Caco-2 (cell line): ENCODE results near the gene ADM2. TPM values are rescaled to one million over a fixed set of nuclear protein-coding genes. Genes with fewer than 3 reads are reported as not detected.

Source experiments
- BruUV-seq: library from RNA; stranded (reverse); fragments of 400-500 nt; replicated peaks from 2 replicates; lab custom pipeline; 2021; lab: Mats Ljungman, UMichigan
- CTCF ChIA-PET: fragments of 300-600 bp; sonication (Branson Sonifier 250); formaldehyde crosslinking; loops from one replicate; lab custom pipeline; 2022; ENCODE audit warnings: antibody characterized with exemption; lab: Charles Lee
- POLR2A ChIA-PET: fragments of 300-600 bp; sonication (Branson Sonifier 250); formaldehyde crosslinking; loops from one replicate; lab custom pipeline; 2022; ENCODE audit warnings: antibody characterized with exemption; lab: Charles Lee
- DNase-seq, 2 experiments: peaks; one replicate each; pipeline versions ENCODE4 v3.0.0 to v3.0.0-alpha.2; 2020 to 2022
- H3K27me3 ChIP-seq: replicated peaks from 2 replicates; pipeline ENCODE4 v1.6.0; 2011; ENCODE audit warnings: low read length; ENCODE audit not compliant: control insufficient read depth, insufficient read depth
- H3K36me3 ChIP-seq: 2 replicates; pipeline ENCODE4 v1.5.1; 2011; ENCODE audit warnings: low read length; ENCODE audit not compliant: control insufficient read depth, insufficient read depth
- H3K4me1 ChIP-seq: fragments of 250-450 bp; sonication (Bioruptor Pico); 2 replicates; pipeline ENCODE4 v1.5.1; 2020; ENCODE audit warnings: mild to moderate bottlenecking
- H3K4me3 ChIP-seq: 2 replicates; pipeline ENCODE4 v1.5.1; 2011; ENCODE audit warnings: low read depth, mild to moderate bottlenecking, control low read depth, low read length
- H3K9me3 ChIP-seq: fragments of 250-450 bp; sonication (Bioruptor Pico); 2 replicates; pipeline ENCODE4 v1.5.1; 2020; ENCODE audit warnings: mild to moderate bottlenecking, moderate library complexity
- H3K27ac Mint-ChIP-seq: one replicate; pipeline ENCODE4 v1.8.0; 2022; ENCODE audit warnings: mixed read lengths; ENCODE audit not compliant: unreplicated experiment
- H3K27me3 Mint-ChIP-seq: one replicate; pipeline ENCODE4 v1.8.0; 2022; ENCODE audit warnings: mixed read lengths; ENCODE audit not compliant: insufficient read depth, unreplicated experiment
- H3K36me3 Mint-ChIP-seq: one replicate; pipeline ENCODE4 v1.8.0; 2022; ENCODE audit warnings: mild to moderate bottlenecking, mixed read lengths; ENCODE audit not compliant: insufficient read depth, unreplicated experiment
- H3K4me1 Mint-ChIP-seq: one replicate; pipeline ENCODE4 v1.8.0; 2022; ENCODE audit warnings: low read depth, mixed read lengths; ENCODE audit not compliant: unreplicated experiment
- H3K4me3 Mint-ChIP-seq: one replicate; pipeline ENCODE4 v1.8.0; 2022; ENCODE audit warnings: mild to moderate bottlenecking, moderate library complexity, mixed read lengths; ENCODE audit not compliant: unreplicated experiment
- H3K9me3 Mint-ChIP-seq: one replicate; pipeline ENCODE4 v1.8.0; 2022; ENCODE audit warnings: mixed read lengths; ENCODE audit not compliant: unreplicated experiment
- intact Hi-C: fragments of 100-400 bp; cut with micrococcal nuclease; formaldehyde crosslinking; loops from one replicate; pipeline ENCODE4 v1.10.0; 2022; ENCODE audit not compliant: unreplicated experiment
- total RNA-seq: library from RNA; stranded (reverse); gene quantifications from 2 replicates; pipeline ENCODE4 v1.2.3, GENCODE V29; 2022
- TF ChIP-seq, protein P1 (sequence below), 2 experiments: fragments of 200-600 bp in 1 of 2; IDR thresholded peaks; 1 replicate in 1 of 2; 2 replicates in 1 of 2; pipeline versions ENCODE4 v1.5.1 to v1.8.0; 2011 to 2022; ENCODE audit warnings: antibody characterized with exemption in 1 of 2, control low read depth in 1 of 2, inconsistent platforms in 1 of 2, low read depth in 1 of 2, low read length in 1 of 2, mild to moderate bottlenecking in 1 of 2, moderate library complexity in 1 of 2; ENCODE audit not compliant: insufficient read depth in 1 of 2, severe bottlenecking in 1 of 2, unreplicated experiment in 1 of 2

Gene ADM2
- total RNA-seq, 1 experiment from 2014 or later = 30.5 TPM

DNA sequence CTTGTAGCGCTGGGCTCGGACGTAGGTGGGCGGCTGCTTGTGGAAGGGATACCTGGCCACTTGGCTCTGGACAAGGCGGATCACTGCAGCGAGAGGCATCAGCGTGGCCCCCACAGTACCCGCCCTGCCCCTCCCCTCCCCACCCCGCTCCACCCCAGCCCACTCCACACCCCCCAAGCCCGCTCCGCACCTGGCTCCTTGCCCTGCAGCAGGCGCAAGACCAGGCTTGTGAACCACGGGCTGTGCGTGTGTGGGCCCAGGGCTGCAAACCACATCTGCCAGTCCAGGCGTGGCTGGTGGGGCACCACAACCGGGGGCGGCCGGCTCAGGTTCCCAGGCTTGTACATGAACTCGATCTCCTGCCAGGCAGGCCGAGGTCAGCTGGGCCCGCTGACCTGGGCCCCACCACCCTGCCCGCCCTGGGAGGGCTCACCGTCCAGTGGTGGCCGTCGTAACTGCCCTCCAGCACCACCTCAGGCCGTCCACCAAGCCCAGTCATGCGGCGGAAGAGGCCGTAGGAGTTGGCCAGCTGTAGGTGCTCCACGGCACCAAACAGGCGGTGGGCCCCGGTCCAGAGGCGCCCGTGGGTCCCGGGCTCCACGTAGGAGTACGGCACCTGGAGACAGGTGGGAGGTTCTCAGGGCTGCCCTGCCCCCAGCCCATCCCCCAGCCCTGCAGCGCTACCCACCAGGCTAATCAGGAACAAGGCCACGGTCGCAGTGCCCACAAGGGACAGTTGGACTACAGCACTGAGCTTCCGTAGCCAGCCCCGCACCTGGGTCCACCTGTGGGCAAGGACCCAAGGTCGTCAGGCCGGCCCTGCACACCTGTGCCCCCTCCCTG, 23.2 kb downstream of the ADM2 start:
- Mint-ChIP-seq H3K36me3 (peaks cover 17% of the 10 kb centered on the region), H3K4me1 (peaks cover 8% of the 10 kb centered on the region), H3K9me3 (no peaks in the 10 kb centered on the region), H3K27me3 (no peaks in the 10 kb centered on the region), H3K4me3 (no peak overlapping the region), H3K27ac (no peak overlapping the region)
- Histone ChIP-seq H3K27me3 (no peaks in the 10 kb centered on the region), H3K36me3 (no peaks in the 10 kb centered on the region; the same call in 1 of the 2 replicates), H3K4me1 (peaks cover 5% of the 10 kb centered on the region; the same call in 1 of the 2 replicates), H3K4me3 (no peak overlapping the region), H3K9me3 (no peaks in the 10 kb centered on the region)
- CTCF ChIA-PET = no interaction called here
- intact Hi-C loops = loop anchor here (10.0 kb wide), 1 partner anchor 110 kb away; no protein-coding TSS in a partner anchor
- no peak for DNase-seq
- POLR2A ChIA-PET = no interaction called here
- no TSS peak for BruUV-seq
- TF ChIP-seq, protein P1, sequence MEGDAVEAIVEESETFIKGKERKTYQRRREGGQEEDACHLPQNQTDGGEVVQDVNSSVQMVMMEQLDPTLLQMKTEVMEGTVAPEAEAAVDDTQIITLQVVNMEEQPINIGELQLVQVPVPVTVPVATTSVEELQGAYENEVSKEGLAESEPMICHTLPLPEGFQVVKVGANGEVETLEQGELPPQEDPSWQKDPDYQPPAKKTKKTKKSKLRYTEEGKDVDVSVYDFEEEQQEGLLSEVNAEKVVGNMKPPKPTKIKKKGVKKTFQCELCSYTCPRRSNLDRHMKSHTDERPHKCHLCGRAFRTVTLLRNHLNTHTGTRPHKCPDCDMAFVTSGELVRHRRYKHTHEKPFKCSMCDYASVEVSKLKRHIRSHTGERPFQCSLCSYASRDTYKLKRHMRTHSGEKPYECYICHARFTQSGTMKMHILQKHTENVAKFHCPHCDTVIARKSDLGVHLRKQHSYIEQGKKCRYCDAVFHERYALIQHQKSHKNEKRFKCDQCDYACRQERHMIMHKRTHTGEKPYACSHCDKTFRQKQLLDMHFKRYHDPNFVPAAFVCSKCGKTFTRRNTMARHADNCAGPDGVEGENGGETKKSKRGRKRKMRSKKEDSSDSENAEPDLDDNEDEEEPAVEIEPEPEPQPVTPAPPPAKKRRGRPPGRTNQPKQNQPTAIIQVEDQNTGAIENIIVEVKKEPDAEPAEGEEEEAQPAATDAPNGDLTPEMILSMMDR (IDR thresholded peaks at IDR 0.05; ENCODE audit: insufficient read depth in 1 of 2, low read depth in 1 of 2, low read length in 1 of 2, severe bottlenecking in 1 of 2, unreplicated experiment in 1 of 2) = no peak

DNA sequence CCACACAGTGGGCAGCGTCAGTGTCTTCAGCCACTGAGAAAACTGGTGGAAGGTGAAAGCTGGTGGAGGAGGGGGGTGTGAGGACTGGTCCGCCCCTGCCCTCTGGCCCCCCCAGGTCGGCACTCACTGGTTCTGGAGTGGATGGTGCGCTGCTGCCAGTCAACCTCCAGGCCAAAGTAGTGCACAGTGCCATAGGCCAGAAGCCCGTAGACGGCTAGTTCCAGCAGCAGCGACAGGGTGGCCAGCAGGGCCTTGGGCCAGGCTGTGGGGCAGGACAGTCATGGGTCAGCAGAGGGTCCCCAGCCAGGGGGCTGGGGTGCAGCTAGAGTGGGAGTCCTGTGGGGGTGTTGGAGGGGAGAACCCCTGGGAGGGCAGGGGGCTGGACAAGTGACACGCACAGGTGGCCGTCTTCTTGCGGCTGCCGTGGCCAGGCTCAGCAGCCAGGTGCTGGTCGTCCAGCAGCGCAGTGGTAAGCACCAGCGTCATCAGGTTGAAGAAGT, 24.0 kb downstream of the ADM2 start:
- no peaks in the 10 kb centered on the region for H3K9me3 ChIP-seq
- peak overlapping the region; percentile 93 for H3K4me3 Mint-ChIP-seq
- H3K4me1 ChIP-seq = peaks cover 5% of the 10 kb centered on the region; the same call in 1 of the 2 replicates
- H3K27me3 Mint-ChIP-seq = no peaks in the 10 kb centered on the region
- no peaks in the 10 kb centered on the region; the same call in 1 of the 2 replicates for H3K36me3 ChIP-seq
- H3K36me3 Mint-ChIP-seq = peaks cover 17% of the 10 kb centered on the region
- no peak overlapping the region for H3K4me3 ChIP-seq
- ChIA-PET CTCF (no interaction called here), POLR2A (no interaction called here)
- no peaks in the 10 kb centered on the region for H3K9me3 Mint-ChIP-seq
- TF ChIP-seq, protein P1 (IDR thresholded peaks at IDR 0.05; ENCODE audit: insufficient read depth in 1 of 2, low read depth in 1 of 2, low read length in 1 of 2, severe bottlenecking in 1 of 2, unreplicated experiment in 1 of 2) = no peak
- no peak for DNase-seq
- intact Hi-C loops = loop anchor here (10.0 kb wide), 1 partner anchor 111 kb away; no protein-coding TSS in a partner anchor
- no peaks in the 10 kb centered on the region for H3K27me3 ChIP-seq
- no peak overlapping the region for H3K27ac Mint-ChIP-seq
- BruUV-seq = no TSS peak
- peaks cover 11% of the 10 kb centered on the region for H3K4me1 Mint-ChIP-seq

DNA sequence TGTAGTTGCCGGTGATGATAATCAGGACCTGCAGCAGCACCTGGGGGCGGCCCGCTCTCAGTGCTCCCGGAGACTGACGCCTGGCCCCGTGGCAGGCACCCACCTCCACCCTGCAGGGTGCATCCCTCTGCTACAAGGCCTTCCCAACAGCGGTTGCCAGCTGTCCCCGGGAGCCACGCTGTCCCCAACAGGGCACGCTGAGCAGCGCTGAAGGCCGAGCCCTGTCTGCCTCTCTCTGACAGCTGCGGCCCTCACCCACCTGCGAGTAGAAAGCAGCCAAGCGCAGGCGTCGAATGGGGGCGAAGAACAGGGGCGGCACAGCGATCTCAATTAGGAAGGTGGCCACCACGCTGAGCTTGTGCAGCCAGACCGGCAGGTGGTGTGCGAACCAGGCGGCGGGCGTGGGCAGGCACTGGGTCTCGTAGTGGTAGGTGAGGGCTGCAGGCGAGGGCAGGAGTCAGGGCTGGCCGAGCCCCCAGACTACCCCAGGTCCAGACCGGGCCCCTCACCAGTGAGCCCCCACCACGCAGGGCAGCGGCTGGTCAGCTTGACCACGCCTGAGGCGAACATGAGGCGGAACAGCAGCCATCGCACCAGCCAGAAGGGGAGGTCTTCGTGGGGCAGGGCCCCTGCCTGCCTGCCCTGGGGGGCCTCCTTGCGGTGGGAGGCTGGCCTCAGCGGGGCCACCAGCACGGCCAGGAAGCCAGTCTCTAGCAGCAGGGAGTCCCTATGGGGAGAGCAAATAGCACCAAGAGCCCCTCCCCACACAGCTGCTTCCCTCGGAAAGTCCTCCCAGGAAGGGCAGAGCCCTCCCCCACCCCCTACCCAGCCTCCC, 24.6 kb downstream of the ADM2 start:
- POLR2A ChIA-PET = no interaction called here
- Mint-ChIP-seq H3K27ac (no peak overlapping the region), H3K27me3 (no peaks in the 10 kb centered on the region), H3K4me3 (peak overlapping the region; percentile 93), H3K36me3 (peaks cover 17% of the 10 kb centered on the region), H3K9me3 (no peaks in the 10 kb centered on the region), H3K4me1 (peaks cover 11% of the 10 kb centered on the region)
- H3K27me3 ChIP-seq = no peaks in the 10 kb centered on the region
- no peaks in the 10 kb centered on the region; the same call in 1 of the 2 replicates for H3K36me3 ChIP-seq
- intact Hi-C loops = loop anchor here (10.0 kb wide), 1 partner anchor 111 kb away; no protein-coding TSS in a partner anchor
- peaks cover 5% of the 10 kb centered on the region; the same call in 1 of the 2 replicates for H3K4me1 ChIP-seq
- DNase-seq = peak in 1 of 2 experiments; percentile 43
- H3K4me3 ChIP-seq = peak overlapping the region; percentile 91
- BruUV-seq = no TSS peak
- CTCF ChIA-PET = no interaction called here
- TF ChIP-seq, protein P1 (IDR thresholded peaks at IDR 0.05; ENCODE audit: insufficient read depth in 1 of 2, low read depth in 1 of 2, low read length in 1 of 2, severe bottlenecking in 1 of 2, unreplicated experiment in 1 of 2) = no peak
- H3K9me3 ChIP-seq = no peaks in the 10 kb centered on the region
